ENCODE results near the gene COX14.

Gene COX14

GRCh38 chr12:50088577-50089335, 23.3 kb upstream of the COX14 start:
- no peak overlapping the region for H2BK12ac ChIP-seq (ENCODE audit: low read length)
- no peak overlapping the region for H2AK5ac ChIP-seq (ENCODE audit: low read length)
- H3K4me3 ChIP-seq (ENCODE audit: low read depth, low read length): no peak overlapping the region
- no peak overlapping the region for H4K91ac ChIP-seq (ENCODE audit: low read depth, low read length)
- H3K23ac ChIP-seq (ENCODE audit: low read length): no peak overlapping the region
- H3K9ac ChIP-seq (ENCODE audit: low read length): no peak overlapping the region
- H3K4me1 ChIP-seq (ENCODE audit: control insufficient read depth in 1 of 2, insufficient read depth in 2 of 2, low read length in 2 of 2): peaks cover 2 to 6% of the 10 kb centered on the region in 2 experiments
- H2AFZ ChIP-seq (ENCODE audit: insufficient read depth, low read length, poor library complexity): no peak overlapping the region
- H3K4ac ChIP-seq (ENCODE audit: low read depth, low read length): no peak overlapping the region
- H4K8ac ChIP-seq (ENCODE audit: low read depth, low read length): no peak overlapping the region
- no CpG with 5 or more reads among the region's 3 CpGs for WGBS (ENCODE audit: extremely low coverage, insufficient coverage, insufficient read length)
- no peaks in the 10 kb centered on the region for H3K79me2 ChIP-seq (ENCODE audit: control insufficient read depth, insufficient read depth, low read length, poor library complexity)
- H3K18ac ChIP-seq (ENCODE audit: low read length): no peak overlapping the region
- no peak overlapping the region for H3K27ac ChIP-seq (ENCODE audit: low read depth, low read length)
- peak; percentile 69 to 89 for DNase-seq
- peaks cover 2% of the 10 kb centered on the region for H3K79me1 ChIP-seq (ENCODE audit: low read length)
- H3K4me2 ChIP-seq (ENCODE audit: low read length): no peak overlapping the region
- no peaks in the 10 kb centered on the region for H3K27me3 ChIP-seq (ENCODE audit: insufficient read depth, low read length)
- H3K14ac ChIP-seq (ENCODE audit: low read length): no peak overlapping the region
- H4K12ac ChIP-seq (ENCODE audit: low read depth, low read length): no peak overlapping the region
- peaks cover 36 to 55% of the 10 kb centered on the region in 2 experiments for H3K36me3 ChIP-seq (ENCODE audit: control insufficient read depth in 1 of 2, insufficient read depth in 2 of 2, low read length in 2 of 2)
- no peak overlapping the region for H2BK5ac ChIP-seq (ENCODE audit: low read depth, low read length, poor library complexity)
- H2BK120ac ChIP-seq (ENCODE audit: insufficient read depth, low read length, poor library complexity): no peak overlapping the region
- no peaks in the 10 kb centered on the region for H3K9me3 ChIP-seq (ENCODE audit: insufficient read depth, low read depth, low read length)

- Histone ChIP-seq H4K8ac (ENCODE audit: low read depth, low read length) (no peak overlapping the region), H2BK5ac (ENCODE audit: low read depth, low read length, poor library complexity) (no peak overlapping the region), H3K79me2 (ENCODE audit: control insufficient read depth, insufficient read depth, low read length, poor library complexity) (no peaks in the 10 kb centered on the region), H2AK5ac (ENCODE audit: low read length) (no peak overlapping the region), H3K9ac (ENCODE audit: low read length) (no peak overlapping the region), H3K23ac (ENCODE audit: low read length) (no peak overlapping the region), H3K4ac (ENCODE audit: low read depth, low read length) (no peak overlapping the region), H3K27ac (ENCODE audit: low read depth, low read length) (no peak overlapping the region), H2AFZ (ENCODE audit: insufficient read depth, low read length, poor library complexity) (no peak overlapping the region), H4K91ac (ENCODE audit: low read depth, low read length) (no peak overlapping the region), H3K9me3 (ENCODE audit: insufficient read depth, low read depth, low read length) (no peaks in the 10 kb centered on the region), H2BK120ac (ENCODE audit: insufficient read depth, low read length, poor library complexity) (no peak overlapping the region), H2BK12ac (ENCODE audit: low read length) (no peak overlapping the region), H3K79me1 (ENCODE audit: low read length) (peaks cover 2% of the 10 kb centered on the region), H3K36me3 (ENCODE audit: control insufficient read depth in 1 of 2, insufficient read depth in 2 of 2, low read length in 2 of 2) (peaks cover 41 to 63% of the 10 kb centered on the region in 2 experiments), H3K4me3 (ENCODE audit: low read depth, low read length) (no peak overlapping the region), H4K12ac (ENCODE audit: low read depth, low read length) (no peak overlapping the region), H3K27me3 (ENCODE audit: insufficient read depth, low read length) (no peaks in the 10 kb centered on the region), H3K14ac (ENCODE audit: low read length) (no peak overlapping the region), H3K18ac (ENCODE audit: low read length) (no peak overlapping the region), H3K4me2 (ENCODE audit: low read length) (no peak overlapping the region), H3K4me1 (ENCODE audit: control insufficient read depth in 1 of 2, insufficient read depth in 2 of 2, low read length in 2 of 2) (peaks cover 0 to 6% of the 10 kb centered on the region in 2 experiments)
- DNase-seq: no peak
- no CpG with 5 or more reads among the region's 7 CpGs for WGBS (ENCODE audit: extremely low coverage, insufficient coverage, insufficient read length)
Measured at GRCh38 chr12:50089730-50090129, 22.3 kb upstream of the COX14 start.

DNA sequence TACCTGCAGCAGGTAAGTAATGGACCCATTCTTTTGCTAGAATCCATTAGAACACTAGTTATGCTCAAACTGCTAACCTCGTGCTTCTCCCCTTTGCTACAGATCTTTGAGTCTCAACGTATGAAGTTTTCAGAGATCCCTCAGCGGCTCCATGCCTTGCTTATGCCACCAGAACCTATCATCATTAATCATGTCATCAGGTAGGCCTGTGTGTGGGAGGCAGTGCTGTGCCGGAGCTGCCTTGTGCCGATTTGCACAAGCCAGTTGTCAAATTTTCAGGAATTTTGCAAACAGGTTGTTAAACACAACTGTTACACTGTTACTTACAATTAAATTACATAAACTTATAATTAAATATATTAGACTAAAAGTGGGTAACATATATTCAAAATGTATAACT, 21.6 kb upstream of the COX14 start:
- H3K4me3 ChIP-seq (ENCODE audit: low read depth, low read length): no peak overlapping the region
- H3K36me3 ChIP-seq (ENCODE audit: control insufficient read depth in 1 of 2, insufficient read depth in 2 of 2, low read length in 2 of 2): peaks cover 43 to 67% of the 10 kb centered on the region in 2 experiments
- DNase-seq: no peak
- H3K9me3 ChIP-seq (ENCODE audit: insufficient read depth, low read depth, low read length): no peaks in the 10 kb centered on the region
- no peak overlapping the region for H3K27ac ChIP-seq (ENCODE audit: low read depth, low read length)
- H2BK12ac ChIP-seq (ENCODE audit: low read length): no peak overlapping the region
- no peak overlapping the region for H4K91ac ChIP-seq (ENCODE audit: low read depth, low read length)
- no peaks in the 10 kb centered on the region for H3K27me3 ChIP-seq (ENCODE audit: insufficient read depth, low read length)
- H4K12ac ChIP-seq (ENCODE audit: low read depth, low read length): no peak overlapping the region
- H3K23ac ChIP-seq (ENCODE audit: low read length): no peak overlapping the region
- H3K9ac ChIP-seq (ENCODE audit: low read length): peak overlapping the region; percentile 22
- no peak overlapping the region for H3K18ac ChIP-seq (ENCODE audit: low read length)
- no peak overlapping the region for H2AK5ac ChIP-seq (ENCODE audit: low read length)
- H3K79me1 ChIP-seq (ENCODE audit: low read length): no peaks in the 10 kb centered on the region
- WGBS (ENCODE audit: extremely low coverage, insufficient coverage, insufficient read length): no CpG with 5 or more reads among the region's 5 CpGs
- H4K8ac ChIP-seq (ENCODE audit: low read depth, low read length): no peak overlapping the region
- no peak overlapping the region for H3K4ac ChIP-seq (ENCODE audit: low read depth, low read length)
- no peak overlapping the region for H3K14ac ChIP-seq (ENCODE audit: low read length)
- no peak overlapping the region for H2AFZ ChIP-seq (ENCODE audit: insufficient read depth, low read length, poor library complexity)
- H3K4me1 ChIP-seq (ENCODE audit: control insufficient read depth in 1 of 2, insufficient read depth in 2 of 2, low read length in 2 of 2): peaks cover 0 to 6% of the 10 kb centered on the region in 2 experiments
- H2BK5ac ChIP-seq (ENCODE audit: low read depth, low read length, poor library complexity): no peak overlapping the region
- no peak overlapping the region for H2BK120ac ChIP-seq (ENCODE audit: insufficient read depth, low read length, poor library complexity)
- H3K4me2 ChIP-seq (ENCODE audit: low read length): no peak overlapping the region
- H3K79me2 ChIP-seq (ENCODE audit: control insufficient read depth, insufficient read depth, low read length, poor library complexity): no peaks in the 10 kb centered on the region

DNA sequence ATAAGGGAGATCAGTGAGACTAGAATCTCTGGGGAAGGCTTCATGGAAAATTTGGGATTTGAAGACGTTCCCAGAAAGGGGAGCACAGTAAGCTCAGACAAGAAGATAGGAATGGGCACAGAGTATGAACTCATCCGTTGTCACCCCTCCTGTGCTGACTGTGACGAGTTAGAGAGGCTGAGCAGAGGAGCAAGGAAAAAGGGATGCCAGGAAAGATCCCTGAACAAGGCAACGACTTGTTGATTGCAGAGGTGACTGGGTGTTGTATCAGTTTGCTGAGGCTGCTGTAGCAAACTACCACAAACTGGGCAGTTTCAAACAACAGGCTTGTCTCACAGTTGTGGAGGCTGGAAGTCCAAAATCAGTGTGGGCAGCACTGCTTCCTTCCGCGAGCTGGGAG, 14.1 kb upstream of the COX14 start:
- Histone ChIP-seq H3K4ac (ENCODE audit: low read depth, low read length) (no peak overlapping the region), H4K12ac (ENCODE audit: low read depth, low read length) (no peak overlapping the region), H3K4me3 (ENCODE audit: low read depth, low read length) (no peak overlapping the region), H3K4me1 (ENCODE audit: control insufficient read depth in 1 of 2, insufficient read depth in 2 of 2, low read length in 2 of 2) (no peaks in the 10 kb centered on the region), H3K4me2 (ENCODE audit: low read length) (no peak overlapping the region), H4K8ac (ENCODE audit: low read depth, low read length) (no peak overlapping the region), H3K9me3 (ENCODE audit: insufficient read depth, low read depth, low read length) (no peaks in the 10 kb centered on the region), H3K79me1 (ENCODE audit: low read length) (no peaks in the 10 kb centered on the region), H4K91ac (ENCODE audit: low read depth, low read length) (no peak overlapping the region), H3K36me3 (ENCODE audit: control insufficient read depth in 1 of 2, insufficient read depth in 2 of 2, low read length in 2 of 2) (peaks cover 48 to 69% of the 10 kb centered on the region in 2 experiments), H3K9ac (ENCODE audit: low read length) (no peak overlapping the region), H2AFZ (ENCODE audit: insufficient read depth, low read length, poor library complexity) (no peak overlapping the region), H2BK5ac (ENCODE audit: low read depth, low read length, poor library complexity) (no peak overlapping the region), H3K27ac (ENCODE audit: low read depth, low read length) (no peak overlapping the region), H3K18ac (ENCODE audit: low read length) (no peak overlapping the region), H3K14ac (ENCODE audit: low read length) (no peak overlapping the region), H3K27me3 (ENCODE audit: insufficient read depth, low read length) (no peaks in the 10 kb centered on the region), H2AK5ac (ENCODE audit: low read length) (no peak overlapping the region), H2BK120ac (ENCODE audit: insufficient read depth, low read length, poor library complexity) (no peak overlapping the region), H3K79me2 (ENCODE audit: control insufficient read depth, insufficient read depth, low read length, poor library complexity) (no peaks in the 10 kb centered on the region), H3K23ac (ENCODE audit: low read length) (no peak overlapping the region), H2BK12ac (ENCODE audit: low read length) (no peak overlapping the region)
- DNase-seq: no peak
- WGBS (ENCODE audit: extremely low coverage, insufficient coverage, insufficient read length): no CpG with 5 or more reads among the region's 6 CpGs
